GM15510 (cell line): ENCODE results near the gene DOCK8.

Experiments
- POLR2A ChIP-seq: IDR thresholded peaks from 3 replicates; pipeline ENCODE4 v1.6.1; 2011; ENCODE audit warnings: borderline replicate concordance; ENCODE audit not compliant: insufficient read length; ENCODE audit errors: extremely low read depth

The DOCK8 gene

GRCh38 chr9:394347-395052 lies 179.8 kb downstream of the DOCK8 start:
- TF ChIP-seq POLR2A, result no peak

GRCh38 chr9:396396-396795 lies 181.7 kb downstream of the DOCK8 start:
- no peak for TF ChIP-seq POLR2A

- no peak for TF ChIP-seq POLR2A
Measured at GRCh38 chr9:398085-398484, 183.4 kb downstream of the DOCK8 start.

- no peak for TF ChIP-seq POLR2A
Measured at GRCh38 chr9:401223-401622, 186.6 kb downstream of the DOCK8 start.

- TF ChIP-seq POLR2A, result no peak
Measured at GRCh38 chr9:404234-404633, 189.6 kb downstream of the DOCK8 start.

GRCh38 chr9:405341-405740 lies 190.7 kb downstream of the DOCK8 start:
- no peak for TF ChIP-seq POLR2A

- TF ChIP-seq POLR2A, result no peak
Measured at GRCh38 chr9:406886-407654, 192.4 kb downstream of the DOCK8 start.

GRCh38 chr9:414595-414994 lies 199.9 kb downstream of the DOCK8 start:
- TF ChIP-seq POLR2A, result no peak

GRCh38 chr9:419571-420171 lies 205.0 kb downstream of the DOCK8 start:
- no peak for TF ChIP-seq POLR2A

GRCh38 chr9:421896-422295 lies 207.2 kb downstream of the DOCK8 start:
- no peak for TF ChIP-seq POLR2A

- TF ChIP-seq POLR2A, result no peak
Measured at GRCh38 chr9:426264-426663, 211.6 kb downstream of the DOCK8 start.

- TF ChIP-seq POLR2A, result no peak
Measured at GRCh38 chr9:426976-427375, 212.3 kb downstream of the DOCK8 start.

GRCh38 chr9:431701-432100 lies 217.0 kb downstream of the DOCK8 start:
- TF ChIP-seq POLR2A, result no peak

GRCh38 chr9:436482-436881 lies 221.8 kb downstream of the DOCK8 start:
- no peak for TF ChIP-seq POLR2A

- no peak for TF ChIP-seq POLR2A
Measured at GRCh38 chr9:437066-437465, 222.4 kb downstream of the DOCK8 start.
